HepG2 (cell line): ENCODE data around the gene NPDC1. TPM values are rescaled to one million over a fixed set of nuclear protein-coding genes. Genes with fewer than 3 reads are reported as not detected.

ENCODE experiments used
- ETV6 ChIP-seq: sonication (generic); formaldehyde crosslinking; conservative IDR thresholded peaks from 2 replicates; pipeline ENCODE4 v1.4.0; 2020; ENCODE audit warnings: missing genetic modification reagents
- GPBP1L1 ChIP-seq: sonication (generic); formaldehyde crosslinking; IDR thresholded peaks from 2 replicates; pipeline ENCODE4 v1.5.0; 2020; ENCODE audit warnings: mild to moderate bottlenecking, missing genetic modification reagents
- HNRNPL ChIP-seq: fragments of 200-400 bp; formaldehyde crosslinking; IDR thresholded peaks from 2 replicates; pipeline ENCODE4 v1.6.1; 2017; ENCODE audit warnings: mild to moderate bottlenecking, low read depth, low read length
- MYC ChIP-seq: sonication (generic); formaldehyde crosslinking; IDR thresholded peaks from 2 replicates; pipeline ENCODE4 v1.9.0; 2021; ENCODE audit warnings: missing genetic modification reagents, borderline replicate concordance
- NR3C1 ChIP-seq: sonication (generic); formaldehyde crosslinking; IDR thresholded peaks from 2 replicates; pipeline ENCODE4 v1.4.0; 2020; ENCODE audit warnings: missing genetic modification reagents
- RXRA ChIP-seq: sonication (generic); formaldehyde crosslinking; IDR thresholded peaks from 2 replicates; pipeline ENCODE4 v1.5.1; 2020; ENCODE audit warnings: missing genetic modification reagents
- SP1 ChIP-seq, 2 experiments: fragments of 450-650 bp in 1 of 2; sonication (generic) in 1 of 2; formaldehyde crosslinking in 1 of 2; IDR thresholded peaks; 2 replicates each; pipeline versions ENCODE4 v1.4.0 to v1.6.1; 2016 to 2020; ENCODE audit warnings: missing genetic modification reagents in 1 of 2
- SRSF1 ChIP-seq: fragments of 200-400 bp; formaldehyde crosslinking; optimal IDR thresholded peaks from 2 replicates; pipeline ENCODE3; 2017; ENCODE audit warnings: mild to moderate bottlenecking, low read depth, low read length, moderate library complexity
- ZBTB2 ChIP-seq: sonication (generic); formaldehyde crosslinking; IDR thresholded peaks from 2 replicates; pipeline ENCODE4 v1.8.0; 2022; ENCODE audit warnings: low read depth, missing genetic modification reagents
- ZBTB40 ChIP-seq, 2 experiments: fragments of 450-650 bp in 1 of 2; sonication (generic) in 1 of 2; formaldehyde crosslinking in 1 of 2; IDR thresholded peaks; 2 replicates each; pipeline versions ENCODE4 v1.6.1 to v1.8.0; 2016 to 2022; ENCODE audit warnings: antibody characterized with exemption in 1 of 2, mild to moderate bottlenecking in 1 of 2, missing genetic modification reagents in 1 of 2
- ZMAT5 ChIP-seq: sonication (generic); formaldehyde crosslinking; IDR thresholded peaks from 2 replicates; pipeline ENCODE4 v1.5.0; 2020; ENCODE audit warnings: mild to moderate bottlenecking, low read depth, missing genetic modification reagents, borderline replicate concordance
- ZNF503 ChIP-seq: sonication (generic); formaldehyde crosslinking; IDR thresholded peaks from 2 replicates; pipeline ENCODE4 v1.4.0; 2020; ENCODE audit warnings: missing genetic modification reagents
- ZNF75D ChIP-seq: sonication (generic); formaldehyde crosslinking; IDR thresholded peaks from 2 replicates; pipeline ENCODE4 v1.8.1; 2023; ENCODE audit warnings: missing genetic modification reagents, mild to moderate bottlenecking, borderline replicate concordance
- polyA plus RNA-seq, 8 experiments: library from polyadenylated mRNA; depleted of rRNA in 3 of 8; stranded (reverse) in 7 of 8; unstranded in 1 of 8; fragments of >200 nt; fragmentation: Illumina TruSeq in 4 of 8; extraction: Trizol in 4 of 8; gene quantifications; 2 replicates each; pipeline versions ENCODE4 v1.2.1 to v1.2.3, GENCODE V29; 2011 to 2016; ENCODE audit warnings: low read depth in 4 of 8, missing spikeins in 1 of 8, mixed read lengths in 1 of 8; ENCODE audit not compliant: insufficient read depth in 1 of 8
- total RNA-seq, 5 experiments: library from RNA; depleted of rRNA; stranded (reverse); fragments of >200 nt; fragmentation: Illumina TruSeq; extraction: Trizol; gene quantifications; 2 replicates each; pipeline ENCODE4 v1.2.3, GENCODE V29; 2016; ENCODE audit warnings: low read depth in 1 of 5

The NPDC1 gene
- total and polyA plus RNA-seq, 2 of the 13 experiments (the other 11 are each of a cell fraction or from before 2014, with no cell fraction given) = 0.84 to 5.4 TPM

GRCh38 chr9:136990242-136990911 is 55.6 kb downstream of the NPDC1 start (continued):
- no peak for TF ChIP-seq ZBTB40 (IDR thresholded peaks at IDR 0.05)
- TF ChIP-seq ZBTB40 (CRISPR knock-in tag; IDR thresholded peaks at IDR 0.05) = no peak
- TF ChIP-seq ZNF503 (CRISPR knock-in tag) = no peak
- TF ChIP-seq SRSF1 = no peak
- no peak for TF ChIP-seq ETV6 (CRISPR knock-in tag)
- TF ChIP-seq SP1 (IDR thresholded peaks at IDR 0.05) = no peak
- no peak for TF ChIP-seq SP1 (CRISPR knock-in tag; IDR thresholded peaks at IDR 0.05)
- TF ChIP-seq HNRNPL = no peak
- no peak for TF ChIP-seq MYC (CRISPR knock-in tag)
- no peak for TF ChIP-seq ZNF75D
- no peak for TF ChIP-seq NR3C1 (CRISPR knock-in tag)
- peak; percentile 11; the same call in 1 of the 2 replicates for TF ChIP-seq RXRA (CRISPR knock-in tag)
- TF ChIP-seq ZMAT5 (CRISPR knock-in tag) = no peak
- TF ChIP-seq GPBP1L1 (CRISPR knock-in tag) = no peak
- no peak for TF ChIP-seq ZBTB2 (CRISPR knock-in tag)
